Endothelial cell of umbilical vein (primary cell): ENCODE results near the gene TNPO1. TPM values are rescaled to one million over a fixed set of nuclear protein-coding genes. Genes with fewer than 3 reads are reported as not detected.

Experiments used
- BruUV-seq: library from RNA; stranded (reverse); fragments of 400-500 nt; replicated peaks from 2 replicates; lab custom pipeline; 2021; lab: Mats Ljungman, UMichigan
- CTCF ChIA-PET: fragments of 300-600, 350-600 bp; sonication (Branson Sonifier 250); formaldehyde crosslinking; loops from one replicate; lab custom pipeline; 2021; ENCODE audit warnings: antibody characterized with exemption, inconsistent platforms; lab: Charles Lee
- POLR2A ChIA-PET: fragments of 300-600, 350-600 bp; sonication (Branson Sonifier 250); formaldehyde crosslinking; loops from one replicate; lab custom pipeline; 2021; ENCODE audit warnings: antibody characterized with exemption, inconsistent platforms; lab: Charles Lee
- DNase-seq: peaks from one replicate; pipeline ENCODE4 v3.0.0-alpha.2; 2011; ENCODE audit warnings: low read depth, low spot score
- FAIRE-seq: peaks from 2 replicates; lab custom pipeline; 2011; peaks lifted over from hg19 to GRCh38; lab: Jason Lieb, UNC
- H2AFZ ChIP-seq: 2 replicates; pipeline ENCODE4 v1.6.0; 2012; ENCODE audit warnings: low read depth, low read length, control low read depth, inconsistent platforms
- H3K27ac ChIP-seq: 2 replicates; pipeline ENCODE4 v1.5.1; 2011; ENCODE audit warnings: low read depth, mild to moderate bottlenecking, control low read depth, low read length, moderate library complexity; ENCODE audit not compliant: insufficient read depth
- H3K27me3 ChIP-seq, 2 experiments: 2 replicates each; pipeline versions ENCODE4 v1.6.0 to v1.6.1; 2011; ENCODE audit warnings: low read length in 2 of 2, mixed read lengths in 1 of 2; ENCODE audit not compliant: control insufficient read depth in 2 of 2, insufficient read depth in 2 of 2
- H3K36me3 ChIP-seq, 2 experiments: 2 replicates in 1 of 2; 3 replicates in 1 of 2; pipeline ENCODE4 v1.5.1; 2011; ENCODE audit warnings: low read length in 2 of 2, mild to moderate bottlenecking in 1 of 2, moderate library complexity in 1 of 2; ENCODE audit not compliant: control insufficient read depth in 2 of 2, insufficient read depth in 2 of 2; ENCODE audit errors: extremely low read depth in 1 of 2
- H3K4me1 ChIP-seq: 3 replicates; pipeline ENCODE4 v1.5.1; 2011; ENCODE audit warnings: mild to moderate bottlenecking, low read length; ENCODE audit not compliant: control insufficient read depth, insufficient read depth; ENCODE audit errors: extremely low read depth
- H3K4me2 ChIP-seq: 2 replicates; pipeline ENCODE4 v1.6.1; 2011; ENCODE audit warnings: low read length, control low read depth, mixed read lengths; ENCODE audit not compliant: insufficient read depth
- H3K4me3 ChIP-seq, 3 experiments: fragments of 200-600 bp in 1 of 3; sonication (generic), shearing (Covaris generic) in 1 of 3; replicated peaks in 1 of 3; 2 replicates each; pipeline ENCODE4 v1.5.1; 2011 to 2016; ENCODE audit warnings: control low read depth in 3 of 3, low read length in 3 of 3, mild to moderate bottlenecking in 2 of 3, inconsistent platforms in 1 of 3, low read depth in 1 of 3, moderate library complexity in 1 of 3; ENCODE audit not compliant: insufficient read depth in 1 of 3
- H3K79me2 ChIP-seq: 2 replicates; pipeline ENCODE4 v1.6.0; 2012; ENCODE audit warnings: low read length, inconsistent platforms; ENCODE audit not compliant: control insufficient read depth, insufficient read depth
- H3K9ac ChIP-seq: replicated peaks from 2 replicates; pipeline ENCODE3; 2011; ENCODE audit warnings: low read length, control low read depth; ENCODE audit not compliant: insufficient read depth; ENCODE audit errors: extremely low read depth
- H3K9me1 ChIP-seq: replicated peaks from 3 replicates; pipeline ENCODE4 v1.6.0; 2011; ENCODE audit warnings: mild to moderate bottlenecking, low read length; ENCODE audit not compliant: control insufficient read depth, insufficient read depth; ENCODE audit errors: extremely low read depth
- H3K9me3 ChIP-seq: replicated peaks from 2 replicates; pipeline ENCODE4 v1.5.1; 2012; ENCODE audit warnings: low read length, inconsistent platforms; ENCODE audit not compliant: control insufficient read depth, insufficient read depth
- H4K20me1 ChIP-seq: replicated peaks from 2 replicates; pipeline ENCODE3; 2011; ENCODE audit warnings: mild to moderate bottlenecking, low read length; ENCODE audit not compliant: control insufficient read depth, insufficient read depth; ENCODE audit errors: extremely low read depth
- CTCF ChIP-seq, 2 donors: IDR thresholded peaks; 1 replicate in 1 of 2; 2 replicates in 1 of 2; pipeline ENCODE4 v1.5.1; 2011; ENCODE audit warnings: low read length in 2 of 2, mild to moderate bottlenecking in 2 of 2, moderate library complexity in 2 of 2, control low read depth in 1 of 2, inconsistent platforms in 1 of 2, low read depth in 1 of 2; ENCODE audit not compliant: insufficient read depth in 1 of 2; ENCODE audit errors: extremely low read depth in 1 of 2
- EZH2 ChIP-seq: IDR thresholded peaks from 2 replicates; pipeline ENCODE4 v1.6.1; 2012; ENCODE audit warnings: borderline replicate concordance, low read depth, mild to moderate bottlenecking, moderate library complexity, low read length, inconsistent platforms; ENCODE audit not compliant: severe bottlenecking
- FOS ChIP-seq: IDR thresholded peaks from 2 replicates; pipeline ENCODE4 v1.6.1; 2011; ENCODE audit warnings: mild to moderate bottlenecking, low read length, moderate library complexity, borderline replicate concordance; ENCODE audit not compliant: insufficient read depth
- GATA2 ChIP-seq: IDR thresholded peaks from 2 replicates; pipeline ENCODE4 v1.7.0; 2011; ENCODE audit warnings: low read depth, mild to moderate bottlenecking, moderate library complexity, mixed read lengths, low read length; ENCODE audit not compliant: insufficient read length, insufficient read depth
- JUN ChIP-seq: IDR thresholded peaks from 2 replicates; pipeline ENCODE4 v1.6.1; 2011; ENCODE audit warnings: borderline replicate concordance, low read depth; ENCODE audit not compliant: insufficient read length, insufficient read depth
- MAX ChIP-seq: IDR thresholded peaks from 2 replicates; pipeline ENCODE4 v1.6.1; 2011; ENCODE audit not compliant: insufficient read depth, insufficient read length
- MYC ChIP-seq: IDR thresholded peaks from one replicate; pipeline ENCODE4 v1.6.1; 2011; ENCODE audit warnings: mild to moderate bottlenecking, low read depth, low read length
- POLR2A ChIP-seq: IDR thresholded peaks from 2 replicates; pipeline ENCODE4 v1.6.1; 2012; ENCODE audit warnings: low read depth, mild to moderate bottlenecking, control low read depth, low read length
- POLR2AphosphoS5 ChIP-seq: IDR thresholded peaks from 2 replicates; pipeline ENCODE4 v1.6.1; 2012; ENCODE audit warnings: low read depth, mild to moderate bottlenecking, control low read depth, low read length, moderate library complexity; ENCODE audit not compliant: insufficient read depth
- dilution Hi-C: fragments of 300-500 bp; cut with MboI; formaldehyde crosslinking; loops from one replicate; pipeline ENCODE4 v1.15.0; 2019; ENCODE audit warnings: low sequenced_read_pairs; ENCODE audit not compliant: extremely low pct_ligation_motif_present
- intact Hi-C: fragments of 100-400 bp; cut with micrococcal nuclease; formaldehyde crosslinking; loops from one replicate; pipeline ENCODE4 v1.10.0; 2022
- polyA plus RNA-seq, 4 experiments: library from polyadenylated mRNA; depleted of rRNA in 3 of 4; stranded (reverse) in 3 of 4; unstranded in 1 of 4; fragments of >200 nt; gene quantifications; 2 replicates each; pipeline versions ENCODE4 v1.2.1 to v1.2.3, GENCODE V29; 2011 to 2012; ENCODE audit warnings: missing spikeins in 1 of 4
- total RNA-seq: library from RNA; stranded (reverse); gene quantifications from 2 replicates; pipeline ENCODE4 v1.2.3, GENCODE V29; 2021

TNPO1 gene
- total and polyA plus RNA-seq, 2 donors (not counting 3 experiments of a cell fraction or from before 2014, with no cell fraction given): 65.6 to 298 TPM

- dilution Hi-C loops (no loop called here), intact Hi-C loops (no loop called here)
- Histone ChIP-seq H3K27me3 (no peaks in the 10 kb centered on the region), H3K9me3 (no peaks in the 10 kb centered on the region), H3K4me1 (peaks cover 12% of the 10 kb centered on the region), H4K20me1 (no peaks in the 10 kb centered on the region), H3K27ac (no peak overlapping the region), H2AFZ (no peak overlapping the region), H3K4me2 (no peak overlapping the region), H3K9ac (no peak overlapping the region), H3K9me1 (no peaks in the 10 kb centered on the region), H3K79me2 (no peaks in the 10 kb centered on the region), H3K36me3 (no peaks in the 10 kb centered on the region), H3K4me3 (no peak overlapping the region)
- ChIA-PET CTCF (no interaction called here), POLR2A (no interaction called here)
- BruUV-seq: no TSS peak
- TF ChIP-seq FOS (no peak), GATA2 (no peak), MAX (no peak)
- DNase-seq (no peak), FAIRE-seq (no peak)
Measured at GRCh38 chr5:72947498-72947897, 131.0 kb downstream of the TNPO1 start.

- H3K9ac ChIP-seq: no peak overlapping the region
- CTCF ChIA-PET: no interaction called here
- no peak overlapping the region for H3K27ac ChIP-seq
- H3K4me3 ChIP-seq: no peak overlapping the region
- H3K36me3 ChIP-seq: no peaks in the 10 kb centered on the region
- FAIRE-seq (no peak), DNase-seq (no peak)
- H3K9me3 ChIP-seq: no peaks in the 10 kb centered on the region
- H3K9me1 ChIP-seq: no peaks in the 10 kb centered on the region
- no peaks in the 10 kb centered on the region for H3K27me3 ChIP-seq
- no peaks in the 10 kb centered on the region for H4K20me1 ChIP-seq
- intact Hi-C loops (no loop called here), dilution Hi-C loops (no loop called here)
- H3K4me2 ChIP-seq: no peak overlapping the region
- no peaks in the 10 kb centered on the region for H3K79me2 ChIP-seq
- H2AFZ ChIP-seq: no peak overlapping the region
- POLR2A ChIA-PET: no interaction called here
- TF ChIP-seq MAX (no peak), POLR2AphosphoS5 (no peak), CTCF (IDR thresholded peaks at IDR 0.05; ENCODE audit: extremely low read depth in 1 of 2, insufficient read depth in 1 of 2, low read depth in 1 of 2, low read length in 2 of 2) (no peak), POLR2A (no peak), GATA2 (no peak), JUN (no peak), FOS (no peak), MYC (no peak), EZH2 (no peak)
- no TSS peak for BruUV-seq
- peaks cover 22% of the 10 kb centered on the region for H3K4me1 ChIP-seq
Measured at GRCh38 chr5:72949481-72949880, 133.0 kb downstream of the TNPO1 start.
